Activated T-cell treated with anti-CD3 and anti-CD28 coated beads for 4 hours (primary cell): ENCODE measurements around the gene ITGAE.

Experiments used
- DNase-seq: peaks from one replicate; pipeline ENCODE4 v3.0.0-alpha.2; 2020

The ITGAE gene

GRCh38 chr17:3815925-3816324 is 14.9 kb upstream of the ITGAE start:
- DNase-seq = no peak

- no peak for DNase-seq
Measured at GRCh38 chr17:3815122-3815521, 14.1 kb upstream of the ITGAE start.

GRCh38 chr17:3814361-3814760 is 13.4 kb upstream of the ITGAE start:
- DNase-seq = no peak

- no peak for DNase-seq
Measured at GRCh38 chr17:3813171-3813570, 12.2 kb upstream of the ITGAE start.

GRCh38 chr17:3812771-3813170 is 11.8 kb upstream of the ITGAE start:
- DNase-seq = no peak

GRCh38 chr17:3812284-3812683 is 11.3 kb upstream of the ITGAE start:
- no peak for DNase-seq

GRCh38 chr17:3810019-3810418 is 9.0 kb upstream of the ITGAE start:
- DNase-seq = no peak

- no peak for DNase-seq
Measured at GRCh38 chr17:3809135-3809534, 8.1 kb upstream of the ITGAE start.

- no peak for DNase-seq
Measured at GRCh38 chr17:3808701-3809100, 7.7 kb upstream of the ITGAE start.

GRCh38 chr17:3805581-3805980 is 4.6 kb upstream of the ITGAE start:
- DNase-seq = no peak

GRCh38 chr17:3804503-3804931 is 3.5 kb upstream of the ITGAE start:
- no peak for DNase-seq

GRCh38 chr17:3803308-3803640 is 2.3 kb upstream of the ITGAE start:
- DNase-seq = no peak

GRCh38 chr17:3802461-3803307 is 1.7 kb upstream of the ITGAE start:
- DNase-seq = no peak

GRCh38 chr17:3801792-3802191 is 804 bp upstream of the ITGAE start:
- DNase-seq = no peak

- DNase-seq = no peak
Measured at GRCh38 chr17:3801347-3801746, 359 bp upstream of the ITGAE start.

GRCh38 chr17:3799181-3799945 is 1.6 kb downstream of the ITGAE start:
- DNase-seq = no peak

- DNase-seq = no peak
Measured at GRCh38 chr17:3798273-3799180, 2.5 kb downstream of the ITGAE start.

- DNase-seq = no peak
Measured at GRCh38 chr17:3796822-3797170, 4.2 kb downstream of the ITGAE start.

GRCh38 chr17:3796110-3796821 is 4.7 kb downstream of the ITGAE start:
- DNase-seq = peak; percentile 45

GRCh38 chr17:3795390-3796102 is 5.4 kb downstream of the ITGAE start:
- no peak for DNase-seq

GRCh38 chr17:3794557-3795389 is 6.2 kb downstream of the ITGAE start:
- DNase-seq = no peak
